K562 (cell line): Measurements from ENCODE around the gene BTRC. TPM values are rescaled to one million over a fixed set of nuclear protein-coding genes. Genes with fewer than 3 reads are reported as not detected.

Experiments used
- ATAC-seq: fragments of 200-7000 bp; cut with Tn5 transposase; 3 replicates; pipeline ENCODE4 v1.9.1; 2020; ENCODE audit warnings: moderate library complexity
- BruUV-seq: library from RNA; stranded (reverse); fragments of 400-500 nt; replicated peaks from 2 replicates; lab custom pipeline; 2021; lab: Mats Ljungman, UMichigan
- CTCF ChIA-PET: fragments of 300-600 bp; formaldehyde crosslinking; extraction: SDS; loops from one replicate; lab custom pipeline; 2021; ENCODE audit warnings: low intra/inter-chr PET ratio; lab: Yijun Ruan, JAX
- POLR2A ChIA-PET: fragments of 300-600, 350-650 bp; sonication (Branson Sonifier 250); formaldehyde crosslinking; extraction: SDS; loops from one replicate; lab custom pipeline; 2021; ENCODE audit warnings: antibody characterized with exemption, inconsistent platforms; lab: Yijun Ruan, JAX
- DNase-seq, 4 experiments: peaks; one replicate each; pipeline versions ENCODE4 v3.0.0 to v3.0.0-alpha.2; 2011 to 2018; ENCODE audit warnings: low spot score in 3 of 4, mixed read lengths in 3 of 4; ENCODE audit errors: extremely low read depth in 1 of 4
- FAIRE-seq: peaks from 2 replicates; lab custom pipeline; 2011; peaks lifted over from hg19 to GRCh38; lab: Jason Lieb, UNC
- H2AFZ ChIP-seq: 2 replicates; pipeline ENCODE4 v1.6.0; 2011; ENCODE audit warnings: low read depth, low read length, control low read depth, inconsistent platforms
- H3K27ac ChIP-seq: fragments of 200-600 bp; 3 replicates; pipeline ENCODE4 v1.8.0; 2011; ENCODE audit warnings: low read depth, mild to moderate bottlenecking, control low read depth, inconsistent platforms, low read length, moderate library complexity, mixed read lengths; ENCODE audit errors: extremely low read depth
- H3K27me3 ChIP-seq, 2 experiments: fragments of 300-600 bp in 1 of 2; 2 replicates in 1 of 2; 3 replicates in 1 of 2; pipeline versions ENCODE4 v1.6.0 to v1.8.0; 2011; ENCODE audit warnings: inconsistent platforms in 2 of 2, low read length in 2 of 2, mild to moderate bottlenecking in 1 of 2, mixed read lengths in 1 of 2, moderate library complexity in 1 of 2; ENCODE audit not compliant: control insufficient read depth in 2 of 2, insufficient read depth in 2 of 2
- H3K36me3 ChIP-seq: fragments of 300-600 bp; 3 replicates; pipeline ENCODE4 v1.8.0; 2011; ENCODE audit warnings: mild to moderate bottlenecking, low read length, inconsistent platforms; ENCODE audit not compliant: control insufficient read depth, insufficient read depth
- H3K4me1 ChIP-seq, 2 experiments: fragments of 200-600 bp in 1 of 2; replicated peaks in 1 of 2; 2 replicates in 1 of 2; 3 replicates in 1 of 2; pipeline versions ENCODE4 v1.5.1 to v1.8.0; 2011; ENCODE audit warnings: inconsistent platforms in 2 of 2, low read length in 2 of 2, mild to moderate bottlenecking in 1 of 2, mixed read lengths in 1 of 2, moderate library complexity in 1 of 2; ENCODE audit not compliant: control insufficient read depth in 2 of 2, insufficient read depth in 2 of 2
- H3K4me2 ChIP-seq: 2 replicates; pipeline ENCODE4 v1.6.1; 2011; ENCODE audit warnings: low read length, control low read depth, inconsistent platforms, mixed read lengths; ENCODE audit not compliant: insufficient read depth
- H3K4me3 ChIP-seq: fragments of 200-600 bp; sonication (generic), shearing (Covaris generic); 2 replicates; pipeline ENCODE4 v1.5.1; 2016; ENCODE audit warnings: control low read depth, inconsistent platforms
- H3K79me2 ChIP-seq: fragments of 200-600 bp; 3 replicates; pipeline ENCODE4 v1.8.0; 2011; ENCODE audit warnings: low read length, inconsistent platforms; ENCODE audit not compliant: control insufficient read depth, insufficient read depth
- H3K9ac ChIP-seq, 2 experiments: 2 replicates each; pipeline versions ENCODE4 v1.6.0 to v1.6.1; 2011; ENCODE audit warnings: low read depth in 2 of 2, low read length in 2 of 2, control low read depth in 1 of 2, inconsistent platforms in 1 of 2, mild to moderate bottlenecking in 1 of 2, mixed read lengths in 1 of 2; ENCODE audit not compliant: insufficient read depth in 1 of 2
- H3K9me1 ChIP-seq: one replicate; pipeline ENCODE4 v1.6.0; 2011; ENCODE audit warnings: inconsistent platforms, mild to moderate bottlenecking, low read length, moderate library complexity; ENCODE audit not compliant: control insufficient read depth, insufficient read depth
- H3K9me3 ChIP-seq: replicated peaks from 2 replicates; pipeline ENCODE4 v1.5.1; 2011; ENCODE audit warnings: low read depth, low read length, inconsistent platforms; ENCODE audit not compliant: control insufficient read depth, insufficient read depth
- H4K20me1 ChIP-seq: replicated peaks from 2 replicates; pipeline ENCODE4 v1.6.1; 2011; ENCODE audit warnings: low read length, inconsistent platforms, mixed read lengths; ENCODE audit not compliant: control insufficient read depth, insufficient read depth
- BACH1 ChIP-seq: fragments of 200-800 bp; sonication (Bioruptor generic); IDR thresholded peaks from 2 replicates; pipeline ENCODE4 v1.6.1; 2016; ENCODE audit warnings: missing genetic modification characterization, missing compliant biosample characterization
- C11orf30 ChIP-seq: fragments of 450-650 bp; IDR thresholded peaks from 2 replicates; pipeline ENCODE4 v1.6.1; 2016; ENCODE audit warnings: low read depth, mild to moderate bottlenecking
- CHCHD3 ChIP-seq: fragments of 250-450 bp; sonication (Bioruptor Pico); IDR thresholded peaks from 2 replicates; pipeline ENCODE4 v2.1.2; 2022; ENCODE audit warnings: mild to moderate bottlenecking
- CSDE1 ChIP-seq, 2 experiments: fragments of 450-650 bp; IDR thresholded peaks; 2 replicates each; pipeline ENCODE4 v1.6.1; 2016; ENCODE audit warnings: mild to moderate bottlenecking in 1 of 2
- FOXK1 ChIP-seq: sonication (generic); formaldehyde crosslinking; IDR thresholded peaks from 2 replicates; pipeline ENCODE4 v1.8.0; 2022; ENCODE audit warnings: missing genetic modification reagents, mild to moderate bottlenecking, borderline replicate concordance
- GTF2A2 ChIP-seq: IDR thresholded peaks from 2 replicates; pipeline ENCODE4 v1.6.1; 2016; ENCODE audit warnings: mild to moderate bottlenecking, missing genetic modification characterization, missing compliant biosample characterization
- HDAC1 ChIP-seq, 2 experiments: fragments of 450-650 bp; IDR thresholded peaks; 2 replicates each; pipeline ENCODE4 v1.6.1; 2016 to 2017; ENCODE audit warnings: inconsistent platforms in 1 of 2, mild to moderate bottlenecking in 1 of 2, moderate library complexity in 1 of 2
- HMGN3 ChIP-seq: IDR thresholded peaks from 2 replicates; pipeline ENCODE4 v1.6.1; 2011; ENCODE audit warnings: borderline replicate concordance, low read depth, mild to moderate bottlenecking, mixed read lengths, low read length; ENCODE audit not compliant: insufficient read length; ENCODE audit errors: extremely low read depth
- MCM5 ChIP-seq: fragments of 450-650 bp; IDR thresholded peaks from 2 replicates; pipeline ENCODE4 v1.6.1; 2016; ENCODE audit warnings: low read depth
- MTA1 ChIP-seq: fragments of 450-650 bp; IDR thresholded peaks from 2 replicates; pipeline ENCODE4 v1.6.1; 2017; ENCODE audit warnings: borderline replicate concordance
- NR1H2 ChIP-seq: sonication (generic); formaldehyde crosslinking; IDR thresholded peaks from 2 replicates; pipeline ENCODE4 v1.4.0; 2020; ENCODE audit warnings: mild to moderate bottlenecking, missing genetic modification reagents
- PHF21A ChIP-seq: fragments of 450-650 bp; IDR thresholded peaks from 2 replicates; pipeline ENCODE4 v1.6.1; 2017; ENCODE audit warnings: low read depth, borderline replicate concordance
- RFX1 ChIP-seq: fragments of 450-650 bp; IDR thresholded peaks from 2 replicates; pipeline ENCODE4 v1.6.1; 2016; ENCODE audit warnings: mild to moderate bottlenecking, moderate library complexity
- SMARCE1 ChIP-seq: fragments of 450-650 bp; IDR thresholded peaks from 2 replicates; pipeline ENCODE4 v1.7.1; 2016; ENCODE audit warnings: mild to moderate bottlenecking
- ZBTB7A ChIP-seq: IDR thresholded peaks from 2 replicates; pipeline ENCODE4 v1.6.1; 2011; ENCODE audit warnings: low read depth, mild to moderate bottlenecking, low read length, moderate library complexity, borderline replicate concordance; ENCODE audit not compliant: control insufficient read depth
- ZNF143 ChIP-seq: sonication (generic); formaldehyde crosslinking; IDR thresholded peaks from 2 replicates; pipeline ENCODE4 v1.9.0; 2022; ENCODE audit warnings: mild to moderate bottlenecking, missing genetic modification reagents
- WGBS: fragments of 100-300 bp; shearing (Covaris generic); methylation state at CpG from one replicate; pipeline ENCODE4 v1.1.6; 2016; ENCODE audit warnings: low coverage, mixed read lengths; ENCODE audit not compliant: insufficient coverage; ENCODE audit errors: missing lambda C conversion rate; 5-methylcytosine and 5-hydroxymethylcytosine counted together
- in situ Hi-C: fragments of 300-500 bp; cut with MboI; formaldehyde crosslinking; loops from 4 replicates; pipeline ENCODE4 v1.15.0; 2018; ENCODE audit warnings: inconsistent platforms, mixed read lengths
- intact Hi-C: fragments of 100-400 bp; cut with micrococcal nuclease; formaldehyde crosslinking; loops from 2 replicates; pipeline ENCODE4 v1.14.2; 2022
- polyA plus RNA-seq, 8 experiments: library from polyadenylated mRNA; depleted of rRNA in 4 of 8; stranded (reverse) in 5 of 8; unstranded in 3 of 8; fragments of >200 nt; fragmentation: Nextera tagmentation in 2 of 8; fragmentation: Illumina TruSeq in 1 of 8; extraction: Ambion mirVana in 2 of 8; extraction: Trizol in 1 of 8; gene quantifications; 2 replicates each; pipeline versions ENCODE4 v1.2.1 to v1.2.3, GENCODE V29; 2011 to 2014; ENCODE audit warnings: inconsistent platforms in 1 of 8, missing spikeins in 1 of 8
- total RNA-seq, 7 experiments: library from RNA; depleted of rRNA in 6 of 7; stranded (reverse); fragments of >200 nt in 6 of 7; fragmentation: Illumina TruSeq in 2 of 7; extraction: Trizol in 2 of 7; gene quantifications; 2 replicates each; pipeline versions ENCODE4 v1.2.1 to v1.2.3, GENCODE V29; 2011 to 2021; ENCODE audit warnings: low replicate concordance in 1 of 7
- TF ChIP-seq, protein P1 (sequence below), 2 experiments: fragments of 450-650 bp in 1 of 2; sonication (generic) in 1 of 2; formaldehyde crosslinking; conservative IDR thresholded peaks; 2 replicates each; pipeline versions ENCODE4 v1.4.0 to v1.8.1; 2020 to 2022; ENCODE audit warnings: mild to moderate bottlenecking in 1 of 2, missing genetic modification reagents in 1 of 2
- TF ChIP-seq, protein P2 (sequence below): sonication (generic); formaldehyde crosslinking; IDR thresholded peaks from 2 replicates; pipeline ENCODE4 v1.8.1; 2023; ENCODE audit warnings: mild to moderate bottlenecking, missing genetic modification reagents
- TF ChIP-seq, protein P3 (sequence below): fragments of 250-450 bp; sonication (Bioruptor Pico); IDR thresholded peaks from 2 replicates; pipeline ENCODE4 v1.5.0; 2021
- TF ChIP-seq, protein P4 (sequence below): conservative IDR thresholded peaks from 2 replicates; pipeline ENCODE4 v1.6.1; 2011; ENCODE audit warnings: low read depth, mild to moderate bottlenecking, low read length; ENCODE audit not compliant: control insufficient read depth

BTRC gene
- total and polyA plus RNA-seq, 9 of the 15 experiments (the other 6 are each of a cell fraction or from before 2014, with no cell fraction given), result 1.6 to 15.4 (median 7.0) TPM

DNA sequence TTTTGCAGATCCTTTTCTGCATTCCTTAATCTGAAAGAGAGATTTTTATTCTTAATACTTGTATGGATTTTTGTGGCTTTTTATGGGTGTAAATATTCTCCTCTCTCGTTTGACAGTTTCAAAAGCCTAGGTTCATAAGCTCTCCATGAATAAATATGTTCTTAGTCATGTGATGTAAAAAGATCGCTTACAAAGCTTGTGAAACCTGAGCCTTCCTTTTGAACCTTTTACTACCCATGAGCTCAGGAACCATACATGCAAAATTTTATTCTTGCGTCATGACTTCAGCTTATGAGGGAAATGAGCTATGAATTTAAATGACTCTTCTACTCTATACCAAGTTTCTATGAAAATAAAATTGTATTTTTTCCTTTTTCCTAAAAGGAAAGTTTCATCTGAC is 135.4 kb downstream of the BTRC start (continued):
- no peak for TF ChIP-seq ZNF143
- no peak for TF ChIP-seq BACH1
- no peak for TF ChIP-seq C11orf30
- no peak for TF ChIP-seq CSDE1 (IDR thresholded peaks at IDR 0.05)
- TF ChIP-seq, protein P1, sequence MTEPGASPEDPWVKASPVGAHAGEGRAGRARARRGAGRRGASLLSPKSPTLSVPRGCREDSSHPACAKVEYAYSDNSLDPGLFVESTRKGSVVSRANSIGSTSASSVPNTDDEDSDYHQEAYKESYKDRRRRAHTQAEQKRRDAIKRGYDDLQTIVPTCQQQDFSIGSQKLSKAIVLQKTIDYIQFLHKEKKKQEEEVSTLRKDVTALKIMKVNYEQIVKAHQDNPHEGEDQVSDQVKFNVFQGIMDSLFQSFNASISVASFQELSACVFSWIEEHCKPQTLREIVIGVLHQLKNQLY (CRISPR knock-in tag; conservative IDR thresholded peaks at IDR 0.05), result no peak
- TF ChIP-seq GTF2A2, result no peak
- TF ChIP-seq CHCHD3, result no peak
- no peak for TF ChIP-seq HDAC1 (IDR thresholded peaks at IDR 0.05)
- TF ChIP-seq, protein P2, sequence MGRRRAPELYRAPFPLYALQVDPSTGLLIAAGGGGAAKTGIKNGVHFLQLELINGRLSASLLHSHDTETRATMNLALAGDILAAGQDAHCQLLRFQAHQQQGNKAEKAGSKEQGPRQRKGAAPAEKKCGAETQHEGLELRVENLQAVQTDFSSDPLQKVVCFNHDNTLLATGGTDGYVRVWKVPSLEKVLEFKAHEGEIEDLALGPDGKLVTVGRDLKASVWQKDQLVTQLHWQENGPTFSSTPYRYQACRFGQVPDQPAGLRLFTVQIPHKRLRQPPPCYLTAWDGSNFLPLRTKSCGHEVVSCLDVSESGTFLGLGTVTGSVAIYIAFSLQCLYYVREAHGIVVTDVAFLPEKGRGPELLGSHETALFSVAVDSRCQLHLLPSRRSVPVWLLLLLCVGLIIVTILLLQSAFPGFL (CRISPR knock-in tag), result no peak

DNA sequence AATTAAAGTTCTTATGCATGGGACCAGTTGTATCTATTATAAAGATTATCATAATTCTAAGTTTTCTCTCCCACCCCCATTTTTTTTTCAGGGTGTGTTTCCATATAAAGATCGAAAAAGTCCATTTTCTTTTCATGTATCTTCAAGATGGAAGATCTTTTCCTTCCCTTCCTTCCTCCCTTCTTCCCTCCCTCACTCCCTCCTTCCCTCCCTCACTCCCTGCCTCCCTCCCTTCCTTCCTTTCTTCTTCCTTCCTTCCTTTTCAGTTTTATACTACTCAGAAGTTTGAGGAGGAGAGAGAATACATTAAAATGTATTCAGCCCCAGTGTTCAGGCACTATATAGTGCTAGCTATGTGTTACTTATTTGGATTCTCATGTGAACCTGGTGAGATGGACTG is 136.1 kb downstream of the BTRC start:
- intact Hi-C loops (no loop called here), in situ Hi-C loops (no loop called here)
- whole genome bisulfite sequencing, result 33% methylated on average over 1 of the region's 1 CpG
- no peak overlapping the region for H3K27ac ChIP-seq
- no peaks in the 10 kb centered on the region for H3K9me3 ChIP-seq
- no peaks in the 10 kb centered on the region for H3K27me3 ChIP-seq
- DNase-seq (no peak), FAIRE-seq (no peak), ATAC-seq (no peak)
- H3K4me3 ChIP-seq, result no peak overlapping the region
- BruUV-seq, result no TSS peak
- no peaks in the 10 kb centered on the region; the same call in 1 of the 2 replicates for H4K20me1 ChIP-seq
- H3K9me1 ChIP-seq, result no peaks in the 10 kb centered on the region
- no peak overlapping the region for H3K9ac ChIP-seq
- no peak overlapping the region for H3K4me2 ChIP-seq
- POLR2A ChIA-PET, result interaction anchor here (0.6 kb wide), 1 partner anchor 78 kb away, joined by 4 read pairs; no protein-coding TSS in a partner anchor
- H2AFZ ChIP-seq, result no peak overlapping the region
- CTCF ChIA-PET, result no interaction called here
- no peaks in the 10 kb centered on the region for H3K4me1 ChIP-seq
- no peaks in the 10 kb centered on the region for H3K36me3 ChIP-seq
- no peaks in the 10 kb centered on the region for H3K79me2 ChIP-seq
- no peak for TF ChIP-seq NR1H2 (CRISPR knock-in tag)
- no peak for TF ChIP-seq HMGN3
- no peak for TF ChIP-seq PHF21A
- TF ChIP-seq, protein P3, sequence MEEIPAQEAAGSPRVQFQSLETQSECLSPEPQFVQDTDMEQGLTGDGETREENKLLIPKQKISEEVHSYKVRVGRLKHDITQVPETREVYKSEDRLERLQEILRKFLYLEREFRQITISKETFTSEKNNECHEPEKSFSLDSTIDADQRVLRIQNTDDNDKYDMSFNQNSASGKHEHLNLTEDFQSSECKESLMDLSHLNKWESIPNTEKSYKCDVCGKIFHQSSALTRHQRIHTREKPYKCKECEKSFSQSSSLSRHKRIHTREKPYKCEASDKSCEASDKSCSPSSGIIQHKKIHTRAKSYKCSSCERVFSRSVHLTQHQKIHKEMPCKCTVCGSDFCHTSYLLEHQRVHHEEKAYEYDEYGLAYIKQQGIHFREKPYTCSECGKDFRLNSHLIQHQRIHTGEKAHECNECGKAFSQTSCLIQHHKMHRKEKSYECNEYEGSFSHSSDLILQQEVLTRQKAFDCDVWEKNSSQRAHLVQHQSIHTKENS (CRISPR knock-in tag), result no peak
- TF ChIP-seq ZBTB7A, result no peak
- TF ChIP-seq RFX1, result no peak
- TF ChIP-seq SMARCE1, result no peak
- TF ChIP-seq MTA1, result no peak
- TF ChIP-seq MCM5, result no peak
- no peak for TF ChIP-seq FOXK1
- TF ChIP-seq, protein P4, sequence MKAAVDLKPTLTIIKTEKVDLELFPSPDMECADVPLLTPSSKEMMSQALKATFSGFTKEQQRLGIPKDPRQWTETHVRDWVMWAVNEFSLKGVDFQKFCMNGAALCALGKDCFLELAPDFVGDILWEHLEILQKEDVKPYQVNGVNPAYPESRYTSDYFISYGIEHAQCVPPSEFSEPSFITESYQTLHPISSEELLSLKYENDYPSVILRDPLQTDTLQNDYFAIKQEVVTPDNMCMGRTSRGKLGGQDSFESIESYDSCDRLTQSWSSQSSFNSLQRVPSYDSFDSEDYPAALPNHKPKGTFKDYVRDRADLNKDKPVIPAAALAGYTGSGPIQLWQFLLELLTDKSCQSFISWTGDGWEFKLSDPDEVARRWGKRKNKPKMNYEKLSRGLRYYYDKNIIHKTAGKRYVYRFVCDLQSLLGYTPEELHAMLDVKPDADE, result no peak
